ENCODE measurements around the gene NDFIP2.
A peak's percentile ranks its signal among the peaks of the same experiment; 100 is the strongest.

The NDFIP2 gene

DNA sequence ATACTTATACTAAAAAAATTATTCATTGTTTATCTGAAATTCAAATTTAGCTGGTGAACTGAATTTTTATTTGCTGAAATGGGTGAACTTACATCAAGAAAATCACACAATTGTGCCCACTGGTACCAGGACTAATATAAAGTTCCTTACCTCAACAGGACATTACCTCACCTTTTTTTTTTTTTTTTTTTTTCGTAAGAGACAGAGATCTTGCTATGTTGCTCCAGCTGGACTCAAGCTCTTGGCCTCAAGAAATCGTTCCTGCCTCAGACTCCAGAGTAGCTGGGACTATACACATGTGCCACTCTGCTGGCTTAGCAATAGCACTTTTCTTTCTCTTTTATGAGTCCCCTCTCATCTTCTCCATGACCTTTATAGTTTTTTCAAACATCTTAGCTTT, 22.5 kb upstream of the NDFIP2 start:
- no peak for DNase-seq (ENCODE audit: low read depth in 2 of 2)

DNA sequence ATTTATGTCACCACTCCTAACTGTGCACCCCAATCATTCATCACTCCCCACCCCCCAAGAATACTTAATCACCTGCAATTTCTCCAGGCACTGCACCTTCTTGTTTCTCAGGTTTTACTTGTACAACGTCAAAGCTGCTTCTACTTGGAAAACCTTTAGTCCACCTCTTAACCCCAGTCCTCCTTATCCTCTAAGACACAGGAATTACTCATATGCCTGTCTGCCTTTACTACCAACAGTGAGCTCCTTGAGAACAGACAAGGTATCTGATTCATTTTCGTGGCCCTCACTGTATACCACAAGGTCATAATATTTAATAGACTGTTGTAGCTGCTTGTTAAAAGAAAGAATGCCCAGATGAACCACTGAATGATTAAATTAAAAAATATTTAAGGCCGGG, 21.0 kb upstream of the NDFIP2 start:
- no peak for DNase-seq (ENCODE audit: low read depth in 2 of 2)

GRCh38 chr13:79462895-79463294, 18.1 kb upstream of the NDFIP2 start:
- DNase-seq (ENCODE audit: low read depth in 2 of 2): no peak

- DNase-seq (ENCODE audit: low read depth in 2 of 2): no peak
Measured at GRCh38 chr13:79463604-79464003, 17.4 kb upstream of the NDFIP2 start.

GRCh38 chr13:79466872-79467271, 14.1 kb upstream of the NDFIP2 start:
- DNase-seq (ENCODE audit: low read depth in 2 of 2): no peak

DNA sequence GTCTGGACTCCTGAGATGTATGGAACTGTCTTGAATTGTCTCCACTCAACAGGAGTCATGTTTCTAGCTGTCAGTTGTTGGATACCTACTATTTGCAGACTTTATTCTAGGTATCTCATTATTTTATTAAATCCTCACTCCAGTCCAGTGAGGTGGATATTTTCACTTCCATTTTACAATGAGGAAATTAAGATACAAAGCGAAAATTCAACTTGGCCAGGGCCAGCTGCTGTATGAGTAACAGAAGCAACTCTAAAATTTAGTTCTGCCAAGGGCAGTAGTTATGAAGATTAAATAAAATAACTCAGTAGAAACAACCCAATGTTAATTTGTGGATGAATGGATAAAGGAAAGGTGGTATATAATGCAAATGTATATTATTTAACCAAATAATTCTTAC, 12.6 kb upstream of the NDFIP2 start:
- no peak for DNase-seq (ENCODE audit: low read depth in 2 of 2)

DNA sequence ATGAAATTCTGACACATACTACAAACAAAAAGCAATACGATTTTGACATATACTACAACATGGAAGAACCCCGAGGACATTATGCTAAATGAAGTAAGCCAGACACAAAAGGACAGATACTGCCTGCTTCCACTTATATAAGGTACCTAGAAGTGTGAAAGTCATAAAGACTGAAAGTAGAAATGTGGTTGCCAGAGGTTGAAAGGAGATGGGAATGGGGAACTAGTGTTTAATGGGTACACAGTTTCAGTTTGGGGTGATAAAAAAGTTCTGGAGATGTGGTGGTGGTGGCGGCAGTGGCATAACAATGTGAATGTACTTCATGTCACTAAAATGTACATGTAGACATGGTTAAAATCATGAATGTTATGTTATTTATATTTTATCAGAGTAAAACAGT, 12.1 kb upstream of the NDFIP2 start:
- no peak for DNase-seq (ENCODE audit: low read depth in 2 of 2)

GRCh38 chr13:79469608-79470007, 11.3 kb upstream of the NDFIP2 start:
- no peak for DNase-seq (ENCODE audit: low read depth in 2 of 2)

GRCh38 chr13:79470666-79471065, 10.3 kb upstream of the NDFIP2 start:
- DNase-seq (ENCODE audit: low read depth in 2 of 2): no peak

DNA sequence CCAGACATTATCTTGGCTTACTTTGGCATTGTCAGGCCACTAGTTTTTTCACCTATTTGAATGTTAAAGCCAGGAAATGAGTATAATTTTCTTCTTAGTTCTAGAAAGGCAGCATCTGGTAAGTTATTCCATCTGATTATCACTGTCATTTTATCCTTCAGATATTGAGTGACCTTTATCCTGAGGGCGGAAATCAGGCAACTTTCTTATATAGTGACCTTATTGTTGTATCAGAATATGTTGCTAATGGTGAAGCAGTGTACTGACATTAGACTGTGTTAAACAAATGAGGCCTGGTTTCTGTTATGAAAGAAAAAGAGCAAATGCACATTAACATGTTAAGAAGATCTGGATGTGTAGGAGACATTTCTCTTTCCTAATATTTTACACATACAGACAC, 5.4 kb upstream of the NDFIP2 start:
- DNase-seq (ENCODE audit: low read depth in 2 of 2): no peak

GRCh38 chr13:79477968-79478367, 3.0 kb upstream of the NDFIP2 start:
- no peak for DNase-seq (ENCODE audit: low read depth in 2 of 2)

- no peak for DNase-seq (ENCODE audit: low read depth in 2 of 2)
Measured at GRCh38 chr13:79479882-79480281, 1.1 kb upstream of the NDFIP2 start.

- no peak for DNase-seq (ENCODE audit: low read depth in 2 of 2)
Measured at GRCh38 chr13:79481685-79482052, 714 bp downstream of the NDFIP2 start.

GRCh38 chr13:79482281-79482970, 1.5 kb downstream of the NDFIP2 start:
- peak in 1 of 2 experiments; percentile 49 for DNase-seq (ENCODE audit: low read depth in 2 of 2)

- peak; percentile 92 to 95 for DNase-seq (ENCODE audit: low read depth in 2 of 2)
Measured at GRCh38 chr13:79483086-79483706, 2.2 kb downstream of the NDFIP2 start.

DNA sequence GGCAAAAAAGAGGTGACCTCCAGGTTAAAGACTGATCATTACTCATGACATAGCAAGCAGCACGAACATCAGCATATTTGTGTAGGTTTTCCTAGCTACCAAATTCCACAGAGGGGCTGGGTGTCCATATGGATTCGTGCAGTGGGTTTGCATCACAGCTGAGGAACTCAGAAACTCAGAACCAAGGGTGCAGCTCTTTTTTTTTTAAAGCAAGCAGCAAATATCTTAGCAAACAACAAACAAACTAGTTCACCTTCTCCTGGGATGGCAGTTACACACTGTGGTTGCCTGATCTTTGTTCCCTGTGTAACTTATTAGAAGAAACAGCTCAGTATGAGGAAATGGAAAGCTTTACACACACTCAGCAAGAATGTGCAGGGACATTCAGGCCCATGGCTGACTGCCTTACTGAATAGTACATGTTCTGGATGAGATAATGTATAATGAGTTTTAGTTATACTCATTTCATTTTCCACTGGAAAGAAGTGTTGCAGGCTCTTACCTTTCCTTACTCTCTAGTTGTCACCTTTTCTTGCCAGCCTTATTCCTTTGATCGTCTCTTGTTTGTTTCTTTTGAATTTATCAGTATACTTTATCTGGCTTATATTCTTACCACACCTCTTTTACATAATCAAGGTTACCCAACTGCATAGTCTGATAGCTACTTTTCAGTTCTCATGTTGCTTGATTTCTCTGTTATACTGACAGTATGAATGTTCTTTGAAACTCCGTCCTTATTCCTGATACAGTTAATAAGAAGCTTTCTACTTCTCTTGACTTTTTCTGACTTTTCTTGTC, 4.3 kb downstream of the NDFIP2 start:
- DNase-seq (ENCODE audit: low read depth in 2 of 2): peak; percentile 79 to 82

- DNase-seq (ENCODE audit: low read depth in 2 of 2): no peak
Measured at GRCh38 chr13:79486433-79487188, 5.7 kb downstream of the NDFIP2 start.

DNA sequence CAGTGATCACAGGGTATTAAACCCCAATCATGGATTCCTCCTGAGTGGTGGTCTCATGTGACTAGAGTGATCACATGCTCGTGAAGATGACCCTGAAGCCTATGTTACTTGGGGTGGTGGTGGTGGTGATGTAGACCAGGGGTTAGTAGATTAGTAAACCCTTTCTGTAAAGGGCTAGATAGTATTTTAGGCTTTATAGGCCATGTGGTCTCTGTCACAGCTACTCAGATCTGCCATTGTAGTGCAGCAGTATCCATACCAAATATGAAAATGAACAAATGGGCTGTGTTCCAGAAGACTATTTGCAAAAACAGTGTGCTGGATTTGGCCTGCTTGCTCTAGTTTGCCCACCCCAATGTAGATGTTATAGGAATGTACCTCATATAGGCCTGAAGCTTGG, 9.4 kb downstream of the NDFIP2 start:
- DNase-seq (ENCODE audit: low read depth in 2 of 2): no peak

GRCh38 chr13:79490824-79491223, 9.9 kb downstream of the NDFIP2 start:
- DNase-seq (ENCODE audit: low read depth in 2 of 2): no peak

DNA sequence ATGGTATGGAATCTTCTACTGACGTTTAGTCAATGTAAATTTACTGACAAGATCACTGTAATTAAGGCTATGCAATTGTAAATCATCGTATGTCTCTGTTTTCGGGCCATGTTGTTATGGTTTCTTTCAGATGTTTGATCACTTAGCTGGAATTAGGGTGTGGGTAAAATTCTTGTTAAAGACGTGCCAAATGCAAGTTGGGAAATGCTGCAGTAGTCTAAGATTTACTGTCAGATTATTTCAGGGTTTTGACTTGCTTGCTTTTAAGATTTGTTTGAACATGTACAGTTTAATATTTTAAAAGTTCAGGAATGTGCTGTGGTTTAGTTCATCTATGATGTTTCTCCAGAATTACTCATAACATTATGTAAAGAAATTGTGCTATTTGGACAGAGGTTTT, 10.8 kb downstream of the NDFIP2 start:
- peak; percentile 82 to 83 for DNase-seq (ENCODE audit: low read depth in 2 of 2)

DNA sequence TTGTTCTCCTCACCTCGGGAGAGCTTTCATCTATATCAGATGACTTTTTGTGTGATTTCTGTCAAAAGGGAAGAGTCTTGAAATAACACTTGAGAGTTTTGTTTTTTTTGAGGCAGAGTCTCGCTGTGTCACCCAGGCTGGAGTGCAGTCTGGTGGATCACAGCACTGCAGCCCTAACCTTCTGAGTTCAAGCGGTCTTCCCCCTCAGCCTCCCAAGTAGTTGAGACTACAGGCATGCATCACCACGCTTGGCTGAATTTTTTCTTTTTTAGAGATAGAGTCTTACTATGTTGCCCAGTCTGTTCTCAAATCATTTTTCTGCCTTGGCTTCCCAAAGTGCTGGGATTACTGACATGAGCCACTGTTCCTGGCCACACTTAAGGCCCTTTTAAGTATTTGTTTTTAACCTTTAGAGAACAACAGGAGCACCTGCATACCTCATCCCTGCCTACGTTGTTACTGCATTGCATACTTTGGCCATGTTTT, 11.4 kb downstream of the NDFIP2 start:
- no peak for DNase-seq (ENCODE audit: low read depth in 2 of 2)
